Non-pigmented ciliary epithelial cell (primary cell): ENCODE data around the gene TMEM245.
"Not testable (repeated sequence)": the region's sequence is repeated elsewhere in the genome, so short reads cannot be mapped to it uniquely, and the experiment has no call there.

Source experiments
- DNase-seq: peaks from one replicate; pipeline ENCODE4 v3.0.0-alpha.2; 2010; ENCODE audit warnings: low read depth

Gene TMEM245

DNA sequence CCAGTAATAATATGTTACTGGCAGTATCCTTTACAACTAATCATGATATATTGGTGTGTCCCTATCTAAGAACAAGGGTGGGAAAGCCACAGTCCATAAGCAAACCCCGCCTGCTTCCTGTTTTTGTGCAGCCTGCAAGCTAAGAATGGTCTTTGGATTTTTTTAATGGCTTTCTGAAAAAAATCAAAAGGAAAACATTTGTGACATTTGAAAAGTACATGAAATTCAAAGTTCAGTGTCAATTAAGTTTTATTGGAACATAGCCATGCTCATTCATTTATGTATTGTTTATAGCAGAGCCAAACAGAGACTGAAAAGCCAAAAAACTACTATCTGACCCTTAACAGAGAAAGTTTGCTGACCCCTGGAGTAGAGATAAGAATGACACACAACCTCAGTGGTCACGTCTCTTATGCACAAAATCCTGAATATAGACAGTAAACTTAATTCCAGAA is 12.8 kb upstream of the TMEM245 start:
- DNase-seq = no peak

DNA sequence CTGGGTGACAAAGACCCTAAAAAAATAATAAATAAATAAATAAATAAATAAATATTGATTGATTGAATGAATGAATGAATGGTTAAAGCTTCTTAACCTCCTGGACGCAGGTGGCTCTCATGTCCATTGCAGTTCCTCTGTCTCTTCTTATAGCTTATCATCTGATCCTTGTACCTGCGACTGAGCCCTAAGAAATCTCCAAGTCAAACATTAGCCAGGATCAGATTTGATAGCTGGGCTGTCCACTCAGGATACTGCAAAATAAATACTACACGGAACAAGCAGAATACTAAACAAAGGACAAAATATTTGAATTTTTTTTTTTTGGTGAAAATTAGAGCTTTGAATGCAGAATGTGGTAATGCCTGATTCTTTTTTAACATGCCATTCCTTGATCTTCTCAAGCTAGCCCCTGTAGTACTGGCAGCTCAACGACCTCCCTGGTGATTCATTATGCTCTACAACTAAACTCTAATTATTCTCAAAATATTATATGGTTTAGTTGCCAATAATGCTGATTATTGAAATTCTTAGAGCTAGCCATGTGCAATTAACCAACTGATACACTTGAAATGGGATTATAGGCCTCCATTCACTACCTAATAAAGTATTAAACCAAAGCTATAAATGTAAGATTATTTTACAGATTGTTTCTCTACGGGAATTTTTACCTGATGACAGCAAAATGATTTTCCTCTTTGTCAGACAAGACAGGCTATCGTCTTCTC is 9.9 kb upstream of the TMEM245 start:
- DNase-seq = no peak

DNA sequence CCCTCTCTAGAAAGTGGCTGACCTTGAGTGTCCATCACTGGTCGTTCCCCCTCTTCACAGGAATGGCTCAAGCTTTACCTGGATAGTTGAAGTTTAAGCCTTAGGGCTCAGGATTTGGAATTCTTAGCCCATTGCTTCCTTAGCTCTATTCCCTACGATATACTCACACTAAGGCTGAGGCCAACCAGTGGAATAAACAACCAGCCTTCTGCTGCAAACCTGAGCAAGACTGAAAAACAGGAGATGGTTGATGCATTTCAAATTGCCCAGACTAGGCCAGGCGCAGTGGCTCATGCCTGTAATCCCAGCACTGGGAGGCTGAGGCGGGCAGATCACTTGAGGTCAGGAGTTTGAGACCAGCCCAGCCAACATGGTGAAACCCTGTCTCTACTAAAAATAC is 6.9 kb upstream of the TMEM245 start:
- DNase-seq = not testable (repeated sequence)

DNA sequence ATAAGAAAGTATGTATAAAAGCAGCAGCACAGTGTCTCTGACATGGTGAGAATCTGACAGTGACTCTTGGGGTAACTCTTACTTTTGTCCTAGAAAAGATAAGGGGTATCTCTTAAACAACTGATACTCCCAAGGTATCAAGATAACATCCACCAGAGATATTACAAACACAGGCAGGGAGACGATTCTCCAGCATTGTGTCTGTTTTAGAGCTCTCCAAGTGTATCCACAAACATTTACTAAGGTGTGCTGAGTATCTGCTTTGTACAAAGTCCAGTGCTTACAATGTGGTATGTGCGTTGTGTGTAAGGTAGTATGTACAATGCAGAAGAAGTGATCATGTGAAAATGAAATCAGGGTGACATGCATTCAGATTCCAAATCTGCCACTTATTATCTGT is 4.4 kb upstream of the TMEM245 start:
- no peak for DNase-seq

DNA sequence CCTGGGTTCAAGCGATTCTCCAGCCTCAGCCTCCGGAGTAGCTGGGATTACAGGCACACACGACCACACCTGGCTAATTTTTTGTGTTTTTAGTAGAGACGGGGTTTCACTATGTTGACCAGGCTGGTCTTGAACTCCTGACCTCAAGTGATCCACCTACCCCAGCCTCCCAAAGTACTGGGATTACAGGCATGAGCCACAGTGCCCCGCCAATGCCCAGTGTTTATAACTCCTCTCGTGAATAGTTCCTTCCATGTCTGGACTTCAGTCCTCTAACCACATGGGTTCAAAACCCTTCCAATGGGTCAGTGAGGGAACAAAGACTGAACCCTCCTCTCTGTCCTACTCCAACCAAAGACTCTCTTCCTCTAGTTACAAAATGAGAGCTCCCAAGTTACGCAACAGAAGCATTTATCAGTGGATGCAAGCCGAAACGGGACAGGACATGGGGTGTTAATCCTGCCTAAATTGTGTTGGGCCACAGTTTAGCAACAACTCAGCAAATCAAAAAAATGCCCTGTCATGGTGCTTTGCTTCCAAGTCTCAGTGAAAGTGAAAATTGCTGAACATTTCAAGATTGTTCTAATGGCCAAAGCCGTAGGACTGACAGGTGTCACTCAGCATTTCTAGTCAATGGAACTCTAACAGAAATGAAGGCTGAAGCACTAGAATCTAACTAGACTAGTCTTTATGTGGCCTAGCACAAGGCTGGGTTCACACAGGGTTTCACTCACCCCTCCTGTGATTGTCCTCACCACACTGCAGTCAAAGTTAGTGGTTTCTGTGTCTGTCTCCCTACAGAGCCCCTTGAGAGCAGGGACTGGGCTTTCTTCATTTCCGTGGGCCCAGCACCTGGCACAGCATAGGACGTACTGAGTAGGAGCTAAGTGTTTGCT is 3.2 kb upstream of the TMEM245 start:
- DNase-seq = no peak

DNA sequence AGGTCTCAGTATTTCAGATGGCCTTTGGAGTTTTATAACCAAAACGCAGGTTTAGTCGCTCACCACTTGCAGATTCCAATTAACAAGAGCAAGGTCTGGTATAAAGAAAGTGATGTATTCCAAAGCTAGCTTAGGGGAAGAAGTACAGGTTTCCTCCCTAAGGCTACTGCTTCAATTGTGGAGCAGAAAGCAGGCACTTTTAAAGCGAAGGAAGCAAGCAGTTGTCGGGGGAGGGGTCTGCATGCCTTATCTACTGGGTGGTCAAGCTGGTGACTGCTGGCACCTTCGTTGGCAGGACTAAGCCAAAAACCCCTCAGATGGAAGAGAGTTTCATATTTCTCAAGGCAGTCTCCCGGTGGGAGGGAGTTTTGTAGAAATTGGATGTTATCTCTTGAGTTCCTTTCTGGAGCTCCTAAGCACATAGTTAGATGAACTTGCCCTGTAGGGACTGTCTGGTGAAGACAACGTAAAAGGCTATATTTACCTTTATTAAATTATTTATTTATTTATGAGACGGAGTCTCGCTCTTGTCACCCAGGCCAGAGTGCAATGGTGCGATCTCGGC is 1.6 kb upstream of the TMEM245 start:
- DNase-seq = no peak

DNA sequence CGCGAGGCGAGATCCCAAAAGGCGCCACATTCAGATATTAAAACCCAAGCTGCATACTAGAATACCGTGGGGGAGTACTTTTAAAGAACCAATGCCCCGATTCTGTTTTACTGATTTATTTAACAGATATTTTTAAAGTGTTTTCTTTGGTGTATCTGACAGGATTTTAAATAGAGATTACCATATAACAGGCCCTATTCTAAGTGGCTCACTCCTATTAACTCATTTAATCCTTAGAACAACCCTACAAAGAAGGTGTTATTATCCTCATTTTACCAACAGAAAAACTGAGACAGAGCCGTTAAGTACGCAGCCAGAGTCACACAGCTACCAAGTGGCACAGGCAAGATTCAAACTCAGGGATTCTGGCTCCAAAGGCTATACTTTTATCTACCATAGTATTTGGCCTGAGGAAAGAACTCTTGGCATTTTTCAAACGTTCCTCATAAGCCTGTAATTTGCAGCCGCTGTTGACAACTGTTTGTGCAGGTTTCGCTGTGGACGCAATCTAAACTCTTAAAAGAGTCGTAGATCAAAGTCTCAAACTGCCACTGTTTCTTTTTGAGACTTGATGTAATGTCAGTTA is 550 bp upstream of the TMEM245 start:
- no peak for DNase-seq

DNA sequence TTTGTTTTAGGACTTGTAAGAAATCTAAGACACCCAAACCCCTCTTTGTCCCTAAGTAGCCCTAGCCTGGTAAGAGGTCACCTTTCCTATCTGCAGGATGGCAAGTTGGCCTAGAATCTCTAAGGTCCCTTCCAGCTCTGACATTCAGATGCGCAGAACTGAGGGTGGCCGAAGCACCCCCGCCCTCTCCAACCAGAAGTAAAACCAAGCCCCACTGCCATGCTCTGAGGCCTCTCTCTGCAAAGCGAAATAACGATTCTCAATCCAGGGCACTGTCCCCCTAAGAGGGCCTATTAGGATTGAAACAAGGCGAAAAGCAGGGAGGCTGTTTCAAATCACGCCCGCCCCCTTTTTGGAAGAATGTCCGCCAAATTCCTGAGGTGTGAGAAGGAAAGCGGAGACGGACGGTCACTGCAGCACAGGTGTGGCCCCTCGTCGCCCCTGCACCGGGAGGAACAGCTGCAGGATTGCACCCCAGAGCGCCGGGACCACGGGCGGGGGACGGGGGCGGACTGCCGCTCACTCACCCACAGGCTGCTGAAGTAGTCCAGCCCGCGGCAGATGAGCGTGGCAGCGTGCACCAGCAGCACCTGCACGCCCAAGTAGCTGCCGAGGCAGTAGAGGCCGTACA is 824 bp downstream of the TMEM245 start:
- DNase-seq = no peak

DNA sequence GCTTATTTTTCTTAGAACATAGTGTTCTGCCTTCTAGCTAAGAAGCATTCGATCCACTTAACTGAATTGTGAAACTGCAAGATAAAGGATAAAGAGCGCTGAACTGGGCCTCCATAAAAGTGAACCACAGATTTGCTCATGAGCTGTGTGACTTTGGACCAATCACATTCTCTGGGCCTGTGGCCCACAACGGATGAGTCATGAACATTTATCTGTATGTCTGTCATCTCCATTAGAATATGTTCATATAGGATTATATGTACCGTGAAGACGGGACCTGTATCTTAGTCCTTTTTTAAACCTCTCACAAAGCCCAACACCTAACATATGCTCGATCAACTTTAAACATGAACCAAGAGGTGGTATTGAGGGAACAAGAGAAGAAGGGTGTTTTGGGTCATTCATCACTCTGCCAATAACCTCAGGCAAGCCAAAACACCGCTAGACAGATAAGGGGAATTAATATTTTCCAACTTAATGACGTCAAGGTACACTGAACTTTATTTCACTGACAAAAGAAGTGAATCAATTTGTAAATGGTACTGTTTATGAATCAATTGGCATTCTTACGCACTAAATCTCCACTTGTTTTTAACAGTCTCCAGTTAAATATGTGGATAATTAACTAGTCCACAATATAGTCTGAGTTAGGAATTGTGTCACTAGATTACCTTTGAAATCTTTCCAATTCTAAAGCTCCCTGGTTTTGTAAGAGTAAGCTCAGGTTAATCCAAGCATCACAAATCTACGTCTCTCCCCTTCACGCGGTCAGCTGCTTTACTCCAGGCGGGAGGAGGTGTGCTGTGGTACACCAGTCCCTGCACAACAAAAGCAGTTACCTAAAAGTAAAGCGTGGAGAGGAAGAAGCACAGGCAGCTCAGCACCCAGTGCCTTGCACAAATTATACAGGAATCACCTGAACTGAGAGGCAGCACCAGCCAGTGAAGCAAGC is 1.6 kb downstream of the TMEM245 start:
- DNase-seq = peak; percentile 88

DNA sequence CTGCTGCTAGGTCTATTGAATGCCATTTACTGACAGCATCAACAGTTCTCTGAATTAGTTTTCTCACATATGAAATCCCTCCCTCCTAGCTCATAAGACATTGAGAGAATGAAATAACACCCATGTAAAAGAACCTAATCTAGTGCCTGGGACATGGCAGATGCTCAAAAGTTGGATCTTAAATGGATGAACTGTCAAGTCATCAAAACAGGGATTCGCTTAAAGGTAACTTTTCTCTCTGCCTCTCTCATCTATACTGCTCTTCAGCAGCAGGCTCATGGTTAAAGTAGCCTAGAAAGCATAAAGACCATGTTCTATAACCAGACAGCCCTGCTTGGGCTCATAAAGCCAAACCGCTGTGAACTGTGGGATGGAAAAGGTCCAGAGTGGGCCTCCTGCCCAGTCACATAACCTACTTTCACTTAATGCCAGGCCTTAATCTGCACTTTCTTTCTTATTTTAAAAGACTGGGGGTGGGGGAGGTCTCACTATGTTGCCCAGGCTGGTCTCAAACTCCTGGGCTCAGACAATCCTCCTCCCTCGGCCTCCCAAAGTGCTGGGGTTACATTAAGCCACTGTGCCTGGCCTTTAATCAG is 3.7 kb downstream of the TMEM245 start:
- no peak for DNase-seq

DNA sequence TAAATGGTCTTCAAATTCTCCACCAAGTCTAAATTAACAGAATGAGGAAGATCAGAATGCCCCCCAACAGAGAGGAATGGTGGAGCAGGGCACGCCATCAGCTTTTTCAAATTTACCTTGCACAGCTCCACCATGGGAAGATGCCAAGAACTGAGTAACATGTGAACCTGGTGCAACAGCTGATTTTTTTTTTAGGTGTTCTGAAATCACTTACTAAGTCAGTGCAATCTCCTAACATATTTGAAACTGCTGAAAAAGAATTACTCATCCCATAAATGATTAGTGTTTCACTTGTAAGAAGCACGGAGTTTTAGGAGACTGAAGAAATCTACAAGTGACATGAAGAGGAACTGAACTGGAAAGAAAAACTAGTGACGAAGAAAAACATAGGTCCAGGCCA is 5.1 kb downstream of the TMEM245 start:
- no peak for DNase-seq

DNA sequence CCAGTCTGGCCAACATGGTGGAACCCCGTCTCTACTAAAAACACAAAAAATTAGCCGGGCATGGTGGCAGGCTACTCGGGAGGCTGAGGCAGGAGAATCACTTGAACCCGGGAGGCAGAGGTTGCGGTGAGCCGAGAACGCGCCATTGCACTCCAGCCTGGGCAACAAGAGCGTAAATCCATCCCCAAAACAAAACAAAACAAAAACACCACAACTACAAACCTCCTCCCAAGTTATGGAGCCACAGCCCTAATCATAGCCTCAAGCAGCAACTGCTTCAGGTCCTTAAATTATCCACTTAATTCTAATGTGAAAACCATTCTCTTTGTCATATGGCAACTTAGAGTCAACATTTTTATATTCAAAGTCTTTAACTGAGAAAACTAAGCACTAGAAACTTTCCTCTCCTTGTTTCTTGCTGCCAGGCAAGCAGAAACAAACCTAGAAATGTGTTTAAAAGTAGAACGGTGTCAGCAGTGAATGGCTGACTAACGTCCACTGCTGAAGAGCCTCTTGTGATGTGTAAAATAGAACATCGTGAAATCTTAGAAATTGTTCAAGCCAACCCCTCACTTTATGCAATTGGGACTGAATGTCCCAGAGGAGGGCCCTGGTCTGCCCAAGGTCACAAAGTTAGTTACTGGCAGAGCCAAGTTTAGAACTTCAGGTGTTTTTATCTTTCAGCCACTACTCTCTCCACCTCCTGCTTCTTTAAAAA is 5.7 kb downstream of the TMEM245 start:
- no peak for DNase-seq

DNA sequence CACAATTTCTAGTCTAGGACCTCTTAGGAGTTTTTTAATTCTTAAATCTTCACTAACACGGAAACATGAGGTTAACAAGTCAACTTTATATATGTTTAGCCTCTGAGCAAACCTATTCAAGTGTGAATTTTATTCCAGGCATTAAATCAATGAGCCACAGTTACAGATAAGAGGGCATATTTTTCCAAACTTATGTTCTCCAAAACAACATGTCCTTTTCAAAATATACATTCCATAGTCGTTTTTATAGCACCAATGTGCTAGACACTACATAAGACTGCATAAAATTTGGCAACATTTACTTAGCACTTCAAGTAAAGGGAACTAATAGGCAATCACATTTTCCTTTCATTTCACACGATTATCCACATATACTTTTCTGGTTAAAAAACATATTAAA is 6.5 kb downstream of the TMEM245 start:
- no peak for DNase-seq

DNA sequence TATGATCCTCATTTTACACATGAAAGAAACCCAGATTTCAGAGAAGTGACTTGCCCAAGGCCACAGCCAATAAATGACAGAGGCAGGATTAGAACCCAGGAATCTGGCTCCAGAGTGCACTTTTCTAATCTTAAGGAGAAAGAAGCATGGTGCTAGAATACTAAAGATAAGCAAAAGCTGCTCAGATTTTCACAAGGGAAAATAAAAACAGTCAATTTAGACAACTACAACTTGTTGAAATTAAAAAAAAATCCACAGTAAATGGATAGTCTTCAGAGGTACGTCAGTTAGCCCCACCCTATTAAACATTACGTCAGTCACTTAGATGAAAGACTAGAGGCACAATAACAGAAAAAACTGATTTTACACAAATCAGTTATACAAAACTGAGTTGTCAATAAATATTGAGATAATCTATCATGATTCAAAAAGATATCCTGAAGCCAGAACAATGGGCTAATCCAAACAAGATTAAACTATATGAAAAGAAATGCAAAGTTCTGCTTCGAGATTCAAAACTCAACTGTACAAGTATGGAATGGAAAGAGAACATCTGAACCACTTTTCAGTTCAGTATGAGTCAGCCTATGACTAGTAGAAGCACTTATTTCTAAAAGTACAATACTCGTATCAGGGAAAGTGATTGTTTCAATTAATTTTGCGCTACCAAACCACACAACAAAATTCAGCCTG is 9.3 kb downstream of the TMEM245 start:
- DNase-seq = no peak

DNA sequence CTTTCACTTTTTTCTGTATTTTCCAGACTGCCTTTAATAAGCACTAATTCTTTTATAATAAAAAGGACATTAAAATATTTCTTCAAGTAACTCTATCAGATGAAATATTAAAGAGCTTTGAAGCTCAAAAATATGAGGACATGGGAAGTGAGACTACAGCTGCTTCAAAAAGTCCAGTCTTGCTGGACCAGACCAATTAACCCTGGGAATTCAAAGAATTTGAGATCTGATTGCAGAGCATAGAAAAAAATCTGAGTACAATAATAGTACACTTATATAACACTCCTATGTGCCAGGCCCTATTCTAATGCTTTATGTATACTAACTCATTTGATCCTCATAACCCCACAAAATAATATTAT is 9.8 kb downstream of the TMEM245 start:
- no peak for DNase-seq

DNA sequence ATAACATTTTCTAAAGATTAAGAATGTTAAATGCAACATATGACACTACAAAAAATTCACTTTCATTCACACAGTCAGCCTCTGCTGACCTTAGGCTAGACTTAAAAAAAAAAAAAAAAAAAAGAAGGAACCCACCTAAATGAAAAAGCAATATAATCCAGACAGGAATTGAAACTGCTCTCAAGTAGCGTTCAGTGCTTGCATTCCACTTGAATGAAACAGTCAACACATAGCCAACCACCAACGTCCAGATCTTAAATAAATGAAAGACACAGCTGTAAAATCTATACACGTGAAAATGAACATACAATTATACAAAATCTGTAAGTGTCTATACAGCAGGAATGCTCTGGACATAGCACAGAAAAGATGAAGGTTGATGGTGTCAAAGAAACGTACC is 11.4 kb downstream of the TMEM245 start:
- no peak for DNase-seq

DNA sequence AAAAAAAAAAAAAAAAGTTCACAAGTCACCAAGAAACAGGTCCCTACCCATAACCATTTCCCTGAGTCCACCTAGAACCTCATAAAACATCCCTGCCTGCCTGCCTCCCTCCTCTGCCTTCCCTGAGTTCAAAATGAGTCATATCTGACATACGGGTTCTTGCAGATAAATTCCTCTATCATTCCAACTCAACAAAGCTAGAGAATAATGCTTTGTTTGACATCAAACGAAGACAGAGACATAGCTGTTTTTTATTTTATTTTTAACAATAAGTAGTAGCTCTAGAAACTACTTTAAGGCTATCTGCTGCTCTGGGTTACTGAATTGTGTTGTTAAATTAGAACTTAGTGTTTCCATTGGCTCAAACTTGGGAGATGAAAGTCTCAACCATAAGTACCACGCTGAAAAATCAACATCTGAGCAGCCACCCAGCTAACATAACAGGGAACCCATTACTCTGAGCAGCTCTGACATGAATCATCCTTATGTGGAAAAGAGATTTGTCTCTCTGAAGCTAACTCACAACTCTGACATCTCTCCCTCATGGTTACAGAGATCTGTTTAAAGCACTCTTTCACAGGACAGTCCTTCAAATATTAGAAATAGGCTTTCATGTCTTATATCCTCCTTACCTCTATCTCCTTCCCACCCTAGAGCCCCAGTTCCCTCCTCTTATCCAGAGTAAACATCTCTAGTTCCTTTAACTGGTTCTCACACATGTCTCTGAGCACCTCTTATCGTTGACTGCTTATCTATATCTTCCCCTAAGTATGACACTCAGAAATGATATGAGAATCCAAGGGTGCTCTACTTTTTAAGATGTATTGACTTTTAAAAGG is 12.1 kb downstream of the TMEM245 start:
- DNase-seq = no peak

DNA sequence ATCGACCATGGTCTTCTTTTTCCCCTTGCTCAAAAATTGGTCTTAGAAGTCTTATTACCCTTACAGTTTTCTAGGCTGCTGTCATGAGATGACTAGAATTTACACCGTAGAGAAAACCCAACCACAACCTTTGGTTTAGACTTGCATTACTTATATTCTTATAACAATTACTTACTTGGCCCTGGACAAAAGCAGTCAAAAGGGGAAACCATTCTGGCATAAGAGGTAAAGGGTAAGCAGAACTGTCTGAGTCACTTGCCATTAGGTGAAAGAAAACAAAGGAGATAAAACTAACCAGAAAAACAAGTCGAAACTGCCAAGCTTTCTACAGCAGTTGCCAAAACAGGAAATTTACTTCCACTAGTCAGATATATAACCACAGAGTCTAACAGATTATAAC is 17.9 kb downstream of the TMEM245 start:
- no peak for DNase-seq

DNA sequence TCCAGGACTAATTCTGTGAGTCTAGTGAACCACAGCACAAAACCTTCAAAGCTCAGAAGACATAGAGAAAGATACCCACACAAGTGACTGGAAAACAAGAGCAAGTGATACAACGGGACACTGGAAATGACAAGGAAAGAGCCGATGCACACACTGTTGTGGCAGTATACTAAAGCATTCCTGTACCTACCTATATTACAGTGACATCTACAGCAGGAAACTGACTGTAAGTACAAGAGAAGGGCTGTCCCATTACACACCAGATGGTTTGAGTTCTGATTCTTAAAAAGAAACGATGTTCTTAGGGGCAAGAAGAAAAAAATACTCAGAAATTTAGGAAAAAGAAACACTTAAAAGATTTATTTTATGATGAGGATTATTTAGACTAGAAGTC is 18.5 kb downstream of the TMEM245 start:
- no peak for DNase-seq
